HG03558 (cell line): Measurements from ENCODE around the gene KCNE3.

Experiments used
- ATAC-seq: cut with Tn5 transposase; IDR thresholded peaks from one replicate; pipeline ENCODE4 v1.9.1; 2021; ENCODE audit warnings: moderate number of reproducible peaks; ENCODE audit not compliant: unreplicated experiment; ENCODE audit errors: extremely low read depth

KCNE3 gene, protein sequence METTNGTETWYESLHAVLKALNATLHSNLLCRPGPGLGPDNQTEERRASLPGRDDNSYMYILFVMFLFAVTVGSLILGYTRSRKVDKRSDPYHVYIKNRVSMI

DNA sequence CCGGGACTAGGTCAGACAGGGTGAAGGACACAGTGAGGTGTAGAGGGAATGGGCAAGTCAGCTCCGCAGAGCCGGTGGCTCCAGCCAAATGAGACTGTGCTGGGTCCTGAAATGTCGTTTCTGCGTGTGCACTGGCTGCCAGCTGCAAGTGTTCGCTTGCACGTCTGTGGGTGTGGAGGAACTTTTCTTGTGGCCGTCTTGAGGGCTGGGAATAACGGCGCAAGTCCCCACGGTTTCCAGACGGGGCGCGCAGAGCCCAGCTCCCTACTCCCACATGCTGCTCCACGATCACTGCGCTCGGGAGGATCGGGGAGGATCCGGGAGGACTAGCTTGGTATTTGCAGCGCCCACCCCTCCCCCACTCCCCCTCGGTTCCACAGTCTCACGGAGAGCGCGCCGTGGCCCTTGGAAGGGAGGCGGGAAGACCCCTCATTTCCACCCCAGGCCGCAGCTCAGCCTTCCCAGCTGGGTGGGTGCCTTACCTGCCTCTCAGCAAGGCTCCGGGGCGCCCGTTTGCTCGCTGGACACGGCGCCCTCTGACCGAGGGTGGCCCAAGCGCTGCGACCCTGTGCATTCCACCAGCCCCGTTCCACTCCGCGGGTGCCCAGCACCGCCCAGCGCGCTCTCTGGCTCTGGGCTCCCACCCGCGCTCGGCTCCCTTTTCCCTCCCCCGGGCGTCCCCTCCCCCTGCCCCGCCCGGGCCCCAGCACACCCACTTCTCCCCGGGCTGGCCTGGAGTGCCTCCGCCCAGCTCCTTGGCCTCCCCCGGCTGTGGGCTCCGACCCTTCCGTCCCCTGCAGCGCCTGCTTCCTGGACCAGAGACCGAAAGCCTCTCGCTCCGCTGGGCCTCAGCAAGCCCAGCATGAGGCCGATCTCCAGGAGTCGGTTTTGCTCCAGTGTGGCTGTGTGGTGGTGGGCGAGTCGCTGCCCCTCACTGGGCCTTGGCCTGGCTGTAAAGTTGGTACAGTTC, at the start of gene KCNE3:
Gene KCNE3 (minus strand): TSS at position 634 of the 970 bp plus-strand sequence. CDS start 9,986 bp downstream, outside the sequence.
- no peak for ATAC-seq

DNA sequence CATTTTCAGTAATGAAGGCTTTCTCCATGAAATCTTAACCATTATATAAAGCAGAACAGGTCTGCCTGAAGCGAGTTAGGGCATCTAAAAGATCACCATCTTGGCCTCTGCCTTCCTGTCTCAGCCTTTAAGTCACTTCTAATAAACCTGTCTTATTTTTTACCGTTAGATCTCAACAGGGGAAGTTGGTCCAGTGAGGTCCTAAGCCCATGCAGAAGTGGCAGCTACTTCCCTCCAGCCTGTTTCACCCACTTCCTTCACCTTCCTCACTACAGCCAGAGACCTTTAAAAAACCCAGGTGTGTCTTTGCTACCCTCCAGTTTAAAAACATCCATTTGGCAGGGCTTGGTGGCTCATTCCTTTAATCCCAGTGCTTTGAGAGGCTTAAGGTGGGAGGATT, 40.2 kb upstream of the KCNE3 start:
- ATAC-seq: no peak

DNA sequence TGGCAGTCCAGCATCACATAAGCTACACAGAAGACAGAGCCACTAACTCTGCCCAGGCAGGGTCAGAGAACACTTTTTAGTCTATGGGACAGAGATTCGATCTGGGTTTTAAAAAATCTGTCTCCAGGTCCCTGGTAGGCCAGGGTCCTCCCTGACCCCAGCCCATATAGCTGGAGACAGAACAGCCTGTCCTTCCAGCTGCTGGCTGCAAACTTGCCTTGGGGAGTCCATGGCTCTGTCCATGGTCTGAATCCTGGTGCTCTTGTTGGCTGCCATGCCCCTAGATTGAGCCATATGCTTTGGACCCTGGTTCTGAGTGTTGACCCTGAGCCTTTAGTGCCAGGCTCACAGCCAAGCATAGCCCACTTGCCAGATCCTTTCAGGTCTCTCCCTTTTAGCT, 39.5 kb upstream of the KCNE3 start:
- no peak for ATAC-seq

DNA sequence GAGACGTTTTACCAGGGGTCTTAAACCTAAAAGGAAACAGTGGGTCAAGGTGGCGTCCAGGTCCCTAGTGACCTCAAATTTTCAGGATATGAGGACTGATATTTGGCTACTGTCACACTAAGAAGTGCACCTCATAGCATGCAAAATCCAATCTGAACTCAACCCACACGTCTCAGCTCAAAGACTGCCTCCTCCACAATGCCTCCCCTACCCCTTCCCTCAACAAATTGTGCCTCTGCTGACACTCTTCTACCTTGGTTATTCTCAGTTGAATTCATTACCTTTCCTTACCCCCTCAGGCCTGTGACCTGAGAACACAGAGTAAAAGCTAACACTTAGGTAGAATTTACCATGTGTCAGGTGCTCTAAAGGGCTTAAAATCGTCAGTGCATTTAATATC, 38.6 kb upstream of the KCNE3 start:
- ATAC-seq: no peak

DNA sequence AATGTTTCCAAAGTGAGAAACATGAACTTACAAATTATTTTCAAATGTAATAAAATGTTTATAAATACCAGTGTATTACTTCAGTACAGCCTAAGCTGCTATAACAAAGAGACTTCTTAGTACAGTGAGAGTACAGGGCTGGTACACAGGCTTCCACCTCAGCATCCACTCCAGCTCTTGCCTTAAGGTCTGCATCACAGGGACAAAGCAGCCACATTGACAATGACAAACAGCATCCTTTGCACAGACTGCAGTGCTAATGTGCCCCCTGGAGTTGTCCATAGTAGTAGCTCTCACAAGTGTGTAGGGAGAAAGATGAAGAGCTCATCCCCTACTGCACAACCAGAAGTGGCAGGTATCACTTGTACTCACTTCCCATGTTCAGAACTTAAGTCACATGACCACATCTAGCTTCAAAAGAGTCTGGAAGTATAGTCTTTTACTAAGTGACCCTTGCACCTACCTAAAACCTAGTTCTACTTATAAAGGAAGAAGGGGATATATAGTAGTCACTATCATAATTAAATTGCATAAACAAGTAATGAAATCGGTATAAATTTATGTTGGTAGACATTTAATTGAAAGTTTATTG, 36.8 kb upstream of the KCNE3 start:
- no peak for ATAC-seq

DNA sequence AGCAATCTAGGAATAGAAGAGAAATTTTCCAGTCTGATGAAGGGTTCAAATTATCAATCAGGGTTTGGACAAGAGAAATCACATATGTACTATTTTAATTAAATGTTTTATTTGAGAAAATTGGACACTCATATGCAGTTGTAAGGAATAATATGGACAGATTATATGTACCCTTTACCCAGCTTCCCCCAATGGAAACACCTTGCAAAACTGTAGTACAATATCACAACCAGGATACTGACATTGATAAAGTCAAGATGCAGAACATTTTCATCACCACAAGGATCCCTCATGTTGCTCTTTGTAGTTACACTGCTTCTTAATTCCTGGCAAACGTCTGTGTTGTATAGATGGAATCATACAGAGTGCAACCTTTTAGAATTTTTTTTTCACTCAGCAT, 27.6 kb upstream of the KCNE3 start:
- ATAC-seq: no peak

DNA sequence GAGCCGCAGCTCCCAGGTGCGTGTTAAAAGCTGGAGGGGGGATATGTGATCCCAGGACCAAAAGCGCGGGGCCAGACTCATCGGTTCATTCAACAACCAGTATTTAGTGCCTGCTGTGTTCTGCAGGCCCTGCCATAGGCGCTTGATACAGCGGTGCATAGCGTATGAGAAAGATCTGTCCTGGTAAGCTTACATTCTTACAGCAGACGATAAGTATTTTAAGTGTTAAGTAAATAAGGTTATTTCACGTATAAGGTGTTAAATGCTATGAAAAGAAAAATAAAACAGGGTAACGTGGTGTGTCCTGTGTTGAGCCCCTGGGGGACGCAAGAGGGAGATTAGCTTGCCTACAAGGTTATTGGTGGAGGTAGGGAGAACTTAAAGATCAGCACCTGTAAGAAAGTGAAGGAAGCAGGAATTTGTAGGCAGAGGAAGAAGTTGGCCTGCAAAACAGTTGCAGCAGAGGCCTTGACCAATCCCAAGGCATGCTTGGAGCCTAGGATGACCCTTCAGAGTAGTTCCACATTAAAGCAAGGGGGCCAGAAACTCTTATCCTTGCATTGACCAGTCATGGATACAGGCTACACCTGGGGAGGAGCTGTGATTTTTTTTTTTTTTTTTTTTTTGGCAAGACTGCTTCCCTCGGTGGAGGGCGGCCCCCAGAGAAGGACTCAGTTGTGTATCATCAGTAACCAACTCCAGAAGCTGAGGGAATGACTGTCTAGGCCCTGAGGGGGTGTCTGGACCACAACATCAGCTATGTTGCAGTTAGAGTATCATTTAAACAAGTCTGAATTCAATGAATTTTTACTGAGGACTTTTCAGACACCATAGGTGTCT, 26.7 kb upstream of the KCNE3 start:
- ATAC-seq: no peak

- ATAC-seq: peak; percentile 89
These were observed 25.8 kb upstream of the KCNE3 start, which contains the start of gene LIPT2 for GRCh38 chr11:74492974-74493790. LIPT2 (minus strand) TSS chr11:74493724; CDS start chr11:74493703, 21 bp downstream.

DNA sequence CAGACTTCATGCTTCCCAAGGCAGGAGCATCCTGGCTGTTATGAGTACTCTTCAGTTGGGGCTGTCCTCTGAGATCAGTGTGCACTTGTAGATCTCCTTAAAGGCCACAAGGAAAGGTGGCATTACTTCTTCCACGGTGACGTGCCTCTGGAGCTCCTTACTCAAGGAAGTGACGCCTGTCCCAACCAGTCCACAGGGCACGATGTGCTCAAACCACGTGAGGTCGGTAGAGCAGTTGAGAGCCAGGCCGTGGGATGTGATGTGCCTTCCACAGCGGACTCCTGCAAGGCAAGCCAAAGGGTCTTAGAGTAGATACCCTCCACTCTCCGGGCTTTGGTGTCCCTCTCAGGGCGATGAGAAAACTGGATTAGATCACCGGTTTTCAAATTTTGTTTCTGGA, 24.7 kb upstream of the KCNE3 start:
- ATAC-seq: no peak

GRCh38 chr11:74490941-74491340, 23.6 kb upstream of the KCNE3 start:
- ATAC-seq: no peak

DNA sequence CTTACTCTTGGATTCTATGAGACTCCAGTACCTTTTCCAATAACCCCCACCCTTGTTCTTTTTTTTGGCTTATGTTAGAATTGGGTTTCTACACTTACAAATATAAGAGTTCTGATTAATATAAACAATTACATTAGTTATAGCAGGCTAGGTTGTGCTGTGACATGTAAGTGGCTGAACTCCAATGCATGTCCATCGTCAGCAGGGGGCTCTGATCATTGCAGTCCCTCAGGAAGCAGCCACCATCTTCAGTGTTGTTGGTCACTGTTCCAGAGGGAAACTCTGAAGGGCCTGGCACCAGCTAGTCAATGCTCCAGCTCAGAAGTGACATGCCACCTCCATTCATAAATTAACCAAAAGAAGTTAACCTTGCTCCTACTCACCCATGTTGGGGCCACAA, 20.5 kb upstream of the KCNE3 start:
- no peak for ATAC-seq

- no peak for ATAC-seq
These were observed 18.5 kb upstream of the KCNE3 start for GRCh38 chr11:74485868-74486267.

DNA sequence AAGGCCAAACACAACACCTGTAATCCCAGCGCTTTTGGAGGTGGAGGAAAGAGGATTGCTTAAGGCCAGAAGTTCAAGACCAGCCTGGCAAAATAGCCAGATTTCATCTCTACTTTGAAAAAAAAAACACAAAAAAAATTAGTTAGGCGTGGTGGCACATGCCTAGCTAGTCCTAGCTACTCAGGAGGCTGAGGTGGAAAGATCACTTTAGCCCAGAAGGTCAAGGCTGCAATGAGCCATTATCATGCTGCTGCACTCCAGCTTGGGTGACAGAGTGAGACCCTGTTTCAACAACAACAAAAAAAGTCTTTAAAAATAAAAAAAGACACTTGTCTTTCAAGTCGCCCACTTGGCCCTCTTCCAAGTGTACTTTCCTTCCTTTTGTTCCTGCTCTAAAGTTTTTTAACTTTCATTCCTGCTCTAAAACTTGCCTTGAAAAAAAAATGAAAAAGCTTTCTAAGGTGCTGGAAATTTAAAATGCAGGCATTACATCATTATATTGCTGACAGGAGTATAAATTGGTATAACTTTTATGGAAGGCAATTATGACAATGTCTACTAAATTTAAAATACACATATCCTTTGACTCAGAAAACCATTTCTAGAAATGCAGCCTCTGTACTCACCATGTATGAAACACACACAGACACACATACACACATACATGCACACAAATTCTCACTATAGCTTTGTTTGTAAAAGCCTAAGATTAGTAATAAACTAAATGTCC, 13.5 kb upstream of the KCNE3 start:
- ATAC-seq: no peak

DNA sequence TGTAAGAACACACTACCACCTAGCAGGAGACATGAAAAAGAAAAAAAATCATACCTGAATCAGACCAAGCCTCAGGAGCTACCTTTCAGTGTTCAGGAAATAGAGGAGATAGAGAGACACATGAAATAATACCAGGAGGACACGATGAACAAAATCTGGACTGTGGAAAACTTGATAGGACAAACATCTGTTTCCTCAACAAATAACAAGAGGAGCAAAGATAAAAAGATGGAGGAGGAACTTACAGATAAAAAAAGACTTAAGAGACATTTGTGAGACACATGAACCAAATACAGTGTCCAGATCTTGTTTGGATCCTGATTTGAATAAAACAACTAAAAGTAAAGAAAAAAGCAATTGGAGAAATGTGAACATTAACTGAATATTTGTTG, 12.4 kb upstream of the KCNE3 start:
- no peak for ATAC-seq

- ATAC-seq: no peak
These were observed 11.8 kb upstream of the KCNE3 start for GRCh38 chr11:74478877-74479731.

DNA sequence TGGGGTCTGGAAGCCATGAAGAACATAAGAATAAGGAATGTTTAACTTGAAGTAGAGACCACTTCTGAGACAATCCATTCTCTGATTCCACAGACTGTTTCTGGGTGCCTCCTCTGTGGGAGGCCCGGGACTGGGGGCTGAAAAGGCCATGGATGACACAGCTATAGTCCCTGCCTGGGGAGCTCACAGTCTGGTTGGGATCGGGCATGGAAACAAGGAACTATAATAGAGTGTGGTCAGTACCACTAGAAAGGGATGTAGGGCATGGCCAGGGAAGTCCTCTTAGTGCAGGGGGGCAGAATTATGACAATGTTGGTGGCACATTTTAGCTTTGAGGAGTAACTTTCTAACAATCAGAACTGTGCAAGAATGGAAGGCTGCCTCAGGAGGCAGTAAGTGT, 9.2 kb upstream of the KCNE3 start:
- ATAC-seq: no peak

- no peak for ATAC-seq
These were observed 7.0 kb upstream of the KCNE3 start for GRCh38 chr11:74474316-74474715.
